M059J (cell line): Measurements from ENCODE around the gene RPS25. TPM values are rescaled to one million over a fixed set of nuclear protein-coding genes. Genes with fewer than 3 reads are reported as not detected.
"Not testable (repeated sequence)": the region's sequence is repeated elsewhere in the genome, so short reads cannot be mapped to it uniquely, and the experiment has no call there.

Source experiments
- DNase-seq: peaks from one replicate; pipeline ENCODE4 v3.0.0-alpha.2; 2012; ENCODE audit warnings: low read depth
- total RNA-seq: library from RNA; depleted of rRNA; stranded (reverse); fragments of >200 nt; shearing (Covaris generic); gene quantifications from 2 replicates; pipeline ENCODE4 v1.2.3, GENCODE V29; 2014; rRNA removed

Gene RPS25
- 1,736 and 1,882 TPM in 2 replicates for total RNA-seq

DNA sequence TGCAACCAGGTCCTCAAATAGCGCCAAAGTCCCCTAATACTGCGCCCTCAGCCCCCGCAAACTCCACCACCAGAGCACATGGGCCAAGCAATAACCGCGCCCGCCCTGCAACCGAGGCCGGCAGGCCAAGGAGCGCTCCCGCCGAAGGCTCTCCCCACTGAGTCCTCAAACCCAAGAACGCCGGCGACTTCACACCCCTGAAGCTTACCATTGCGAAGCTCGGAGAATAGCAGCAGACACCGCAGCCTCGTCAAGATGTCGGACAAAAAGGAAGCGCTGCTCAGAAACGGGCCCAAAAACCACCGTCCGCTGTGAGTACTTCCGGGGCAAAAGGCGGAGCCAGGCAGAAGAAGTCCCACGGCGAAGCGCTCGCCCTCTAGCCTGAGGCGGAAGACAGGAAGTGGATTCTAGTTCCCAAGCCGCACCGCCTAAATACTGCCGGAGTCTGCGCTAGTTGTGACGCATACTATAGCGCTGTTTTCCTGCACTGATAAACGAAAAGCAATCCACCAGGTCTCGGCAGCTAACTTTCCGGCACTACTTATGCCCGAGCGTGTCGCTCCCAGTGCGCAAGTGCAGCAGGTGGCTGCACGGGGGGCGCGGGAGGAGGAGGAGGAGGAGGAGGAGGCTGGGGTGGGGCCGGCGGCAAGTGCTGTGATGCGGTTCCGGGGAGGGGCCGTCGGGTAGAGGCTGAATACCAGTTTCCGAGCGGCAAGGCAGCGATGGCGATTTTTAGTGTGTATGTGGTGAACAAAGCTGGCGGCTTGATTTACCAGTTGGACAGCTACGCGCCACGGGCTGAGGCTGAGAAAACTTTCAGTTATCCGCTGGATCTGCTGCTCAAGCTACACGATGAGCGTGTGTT lies at the start of gene RPS25, which contains the start of gene TRAPPC4:
Gene RPS25 (minus strand): TSS at position 270 of the 865 bp plus-strand sequence. CDS start 59 bp downstream, at position 211.
Gene TRAPPC4 (plus strand): TSS at position 693 of the 865 bp plus-strand sequence. CDS start 30 bp downstream, at position 723.
- DNase-seq = peak; percentile 97

DNA sequence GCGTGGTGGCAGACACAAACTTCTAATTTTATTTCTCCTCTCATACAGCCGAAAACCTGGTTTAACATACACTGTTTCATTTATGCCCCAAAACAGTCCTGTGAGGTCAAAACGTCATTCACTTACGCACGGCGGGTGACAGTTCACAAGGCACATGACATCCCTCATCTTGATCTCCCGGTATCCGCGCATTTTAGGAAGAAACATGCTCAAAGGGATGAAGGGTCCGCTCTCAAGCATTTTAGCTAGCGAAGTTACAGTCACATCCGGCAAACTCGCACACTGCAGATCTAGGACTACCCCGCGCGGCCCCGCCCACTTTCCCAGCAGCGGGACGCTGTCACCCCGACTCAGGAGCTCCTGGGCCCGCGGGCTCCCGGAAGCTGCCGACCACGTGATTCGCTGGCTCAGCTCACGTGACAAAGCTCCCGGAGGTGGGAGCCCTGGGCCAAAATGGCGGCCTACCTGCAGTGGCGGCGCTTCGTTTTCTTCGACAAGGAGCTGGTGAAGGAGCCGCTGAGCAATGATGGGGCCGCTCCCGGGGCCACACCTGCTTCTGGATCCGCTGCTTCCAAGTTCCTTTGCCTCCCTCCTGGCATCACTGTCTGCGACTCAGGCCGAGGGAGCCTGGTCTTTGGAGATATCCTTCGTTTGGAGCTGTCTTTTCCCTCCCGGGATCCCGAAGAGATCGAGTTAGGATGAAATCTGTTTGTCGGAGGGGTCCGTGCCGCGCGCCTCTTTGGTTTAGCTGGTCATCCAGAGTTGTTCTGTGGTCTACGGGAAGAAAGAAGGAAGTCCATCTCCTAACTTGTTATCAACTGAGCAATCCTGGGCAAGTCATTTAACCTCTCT lies 49.5 kb upstream of the RPS25 start, which contains the start of gene VPS11:
Gene VPS11 (plus strand): TSS at position 448 of the 852 bp plus-strand sequence. CDS start 6 bp downstream, at position 454.
- peak; percentile 98 for DNase-seq

GRCh38 chr11:119065369-119065768 lies 47.2 kb upstream of the RPS25 start:
- DNase-seq = peak; percentile 50

DNA sequence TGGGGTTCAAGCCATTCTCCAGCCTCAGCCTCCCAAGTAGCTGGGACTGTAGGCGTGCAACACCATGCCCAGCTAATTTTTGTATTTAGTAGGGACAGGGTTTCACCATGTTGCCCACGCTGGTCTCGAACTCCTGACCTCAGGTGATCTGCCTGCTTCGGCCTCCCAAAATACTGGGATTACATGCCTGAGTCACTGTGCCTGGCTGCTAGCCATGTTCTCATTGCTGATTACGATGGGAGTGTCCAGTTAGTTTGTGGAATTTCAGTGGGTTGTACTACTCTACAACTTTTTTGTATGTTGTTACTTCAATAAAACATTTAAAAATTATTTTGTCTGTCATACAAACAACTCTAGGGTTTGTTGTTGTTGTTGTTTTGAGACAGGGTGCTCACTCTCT lies 44.6 kb upstream of the RPS25 start:
- DNase-seq = peak; percentile 73

DNA sequence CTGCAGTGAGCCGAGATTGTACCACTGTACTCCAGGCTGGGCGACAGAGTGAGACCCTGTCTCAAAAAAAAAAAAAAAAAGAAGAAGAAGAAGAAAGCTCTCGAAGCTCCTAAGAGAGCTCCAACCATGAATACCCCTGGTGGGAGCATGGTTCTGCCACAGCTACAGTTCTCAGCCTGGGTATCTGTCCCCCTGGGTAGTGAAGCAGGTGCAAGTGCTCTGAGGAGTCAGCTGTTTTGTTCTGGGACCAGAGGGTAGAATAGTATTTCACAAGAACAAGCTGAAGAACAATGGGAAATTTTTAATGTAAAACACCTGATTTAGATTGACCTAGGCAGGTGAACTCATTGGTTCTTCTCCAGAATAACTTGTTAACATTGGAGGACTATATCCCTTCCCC lies 43.1 kb upstream of the RPS25 start:
- no peak for DNase-seq

DNA sequence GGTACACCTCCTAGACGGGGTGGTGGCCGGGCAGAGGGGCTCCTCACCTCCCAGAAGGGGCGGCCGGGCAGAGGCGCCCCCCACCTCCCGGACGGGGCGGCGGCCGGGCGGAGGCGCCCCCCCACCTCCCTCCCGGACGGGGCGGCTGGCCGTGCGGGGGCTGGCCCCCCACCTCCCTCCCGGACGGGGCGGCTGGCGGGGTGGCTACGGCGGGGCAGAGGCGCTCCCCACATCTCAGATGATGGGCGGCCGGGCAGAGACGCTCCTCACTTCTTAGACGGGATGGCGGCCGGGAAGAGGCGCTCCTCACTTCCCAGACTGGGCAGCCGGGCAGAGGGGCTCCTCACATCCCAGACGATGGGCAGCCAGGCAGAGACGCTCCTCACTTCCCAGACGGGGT lies 41.0 kb upstream of the RPS25 start:
- not testable (repeated sequence) for DNase-seq

DNA sequence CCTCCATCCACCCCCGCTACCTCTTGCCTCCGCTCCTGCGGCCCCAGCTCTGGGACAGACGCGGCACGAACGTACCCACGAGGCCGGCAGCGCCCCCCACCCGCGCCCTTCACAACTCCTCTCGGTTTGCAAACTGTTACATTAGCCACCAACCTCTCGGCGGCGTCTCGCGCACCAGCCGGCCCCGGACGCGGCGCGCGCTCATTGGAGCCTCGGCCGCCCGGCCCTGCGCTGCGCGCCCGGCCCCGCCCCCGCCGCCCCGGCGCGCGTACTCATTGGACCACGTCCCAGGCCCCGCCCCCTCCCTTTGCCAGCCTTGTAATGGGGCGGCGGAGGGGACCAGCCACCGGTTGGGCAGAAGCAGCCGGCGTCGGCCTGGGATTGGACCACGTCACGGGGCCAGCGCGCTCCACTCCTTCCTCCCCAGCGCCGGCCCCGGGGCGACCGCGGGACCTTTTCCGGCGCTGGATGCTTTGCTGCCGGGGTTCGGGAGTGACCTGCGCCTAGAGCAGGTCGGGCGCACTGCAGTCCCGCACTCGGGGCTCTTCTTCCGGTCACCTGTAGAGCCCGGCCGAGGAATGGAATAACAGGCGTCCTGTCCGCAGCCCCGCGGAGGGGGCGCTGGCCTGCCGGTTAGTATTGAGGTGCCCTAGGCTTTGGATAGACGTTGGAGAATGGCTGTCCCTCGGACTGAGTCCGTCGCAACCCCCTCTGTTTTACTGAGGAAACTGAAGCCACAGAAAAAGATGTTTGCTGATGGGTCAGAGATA lies 39.0 kb upstream of the RPS25 start, which contains the start of gene HYOU1:
Gene HYOU1 (minus strand): TSS at position 206 of the 770 bp plus-strand sequence. CDS start 1,045 bp downstream, outside the sequence.
- peak; percentile 95 for DNase-seq

GRCh38 chr11:119056421-119056999 lies 38.4 kb upstream of the RPS25 start:
- peak; percentile 16 for DNase-seq

- peak; percentile 38 for DNase-seq
Measured at GRCh38 chr11:119055901-119056300, 37.8 kb upstream of the RPS25 start.

- DNase-seq = no peak
Measured at GRCh38 chr11:119054418-119054817, 36.3 kb upstream of the RPS25 start.

DNA sequence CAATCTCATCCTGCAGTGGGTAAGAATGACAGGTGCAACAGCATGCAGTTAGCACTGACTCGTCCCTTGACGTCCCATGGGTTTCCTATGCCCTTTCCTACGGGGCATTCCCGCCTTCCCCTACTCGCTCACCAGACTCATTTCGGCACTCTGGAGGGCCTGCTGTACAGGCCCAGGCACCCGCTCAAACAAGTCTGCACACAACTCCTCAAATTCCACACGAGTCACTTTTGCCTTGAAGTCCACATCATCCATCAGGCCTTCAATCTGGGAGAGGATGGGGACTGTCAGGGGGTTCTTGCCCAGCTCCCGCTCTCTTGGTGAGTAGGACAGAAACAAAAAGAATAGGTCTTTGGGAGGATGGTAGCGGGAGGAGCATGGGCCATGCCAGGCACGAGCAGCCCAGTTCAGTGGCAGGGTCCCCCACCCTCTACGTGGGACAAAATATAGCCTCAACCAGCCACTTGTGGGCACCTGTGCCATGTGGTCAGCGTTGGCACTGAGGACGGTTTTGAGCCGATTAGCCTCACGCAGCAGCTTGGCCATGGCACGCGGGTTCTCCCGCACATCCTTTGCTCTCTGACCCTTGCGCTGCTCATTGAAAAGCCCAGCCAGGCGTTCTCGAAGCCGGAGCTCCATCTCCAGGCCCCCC lies 34.1 kb upstream of the RPS25 start:
- no peak for DNase-seq

DNA sequence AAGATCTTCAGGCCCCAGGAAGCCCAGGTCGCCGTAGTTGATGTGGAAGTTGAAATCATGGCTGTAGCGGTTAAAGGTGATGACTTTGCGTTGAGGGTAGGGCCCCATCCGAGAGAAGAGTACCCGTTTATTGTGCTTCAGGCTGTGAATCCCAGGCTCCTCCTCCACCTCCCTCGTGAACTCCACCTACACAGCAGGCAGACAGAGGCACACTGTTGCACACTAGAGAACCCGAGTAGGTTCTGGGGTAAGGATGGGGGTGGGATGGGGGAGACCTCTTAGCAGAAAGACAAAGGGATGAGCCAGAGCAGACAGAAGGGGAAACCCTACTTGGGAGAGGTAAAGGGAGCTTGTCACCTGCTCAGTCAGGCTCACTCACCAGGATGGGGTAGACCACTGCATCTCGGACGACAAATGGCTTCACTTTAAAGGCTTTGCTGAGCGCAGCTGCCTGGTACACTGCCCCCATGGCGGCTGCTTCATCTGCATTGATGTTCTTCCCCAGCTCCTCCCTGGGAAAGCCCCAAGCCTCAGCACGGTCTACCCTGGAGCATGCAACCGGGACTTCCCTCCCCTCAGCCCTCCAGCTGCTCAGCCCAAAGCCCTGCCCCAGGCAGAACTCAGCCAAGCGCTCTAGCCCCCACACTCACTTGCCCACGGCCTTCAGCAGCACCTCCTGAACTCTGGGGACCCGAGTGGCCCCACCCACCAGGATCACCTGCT lies 33.5 kb upstream of the RPS25 start:
- DNase-seq = no peak

GRCh38 chr11:119049081-119049480 lies 30.9 kb upstream of the RPS25 start:
- DNase-seq = no peak

DNA sequence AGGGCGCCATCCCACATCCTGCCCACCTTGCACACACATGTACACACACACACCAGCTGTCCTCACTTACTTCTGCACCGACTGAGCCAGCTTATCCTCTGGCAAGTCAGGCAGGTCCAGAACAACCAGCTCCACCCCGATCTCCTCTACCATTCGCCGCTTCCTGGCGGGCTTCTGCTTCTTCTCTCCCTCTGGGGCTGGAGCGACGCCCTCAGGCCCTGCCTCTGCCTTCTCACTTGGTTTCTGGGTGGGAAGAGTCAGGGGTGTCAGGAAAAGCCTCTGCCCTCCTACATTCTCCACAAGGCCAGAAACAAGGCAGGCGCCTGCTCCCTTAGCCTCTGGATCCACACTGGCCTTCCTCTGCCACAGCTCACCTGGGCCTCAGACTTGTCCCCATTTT lies 30.5 kb upstream of the RPS25 start:
- DNase-seq = no peak

DNA sequence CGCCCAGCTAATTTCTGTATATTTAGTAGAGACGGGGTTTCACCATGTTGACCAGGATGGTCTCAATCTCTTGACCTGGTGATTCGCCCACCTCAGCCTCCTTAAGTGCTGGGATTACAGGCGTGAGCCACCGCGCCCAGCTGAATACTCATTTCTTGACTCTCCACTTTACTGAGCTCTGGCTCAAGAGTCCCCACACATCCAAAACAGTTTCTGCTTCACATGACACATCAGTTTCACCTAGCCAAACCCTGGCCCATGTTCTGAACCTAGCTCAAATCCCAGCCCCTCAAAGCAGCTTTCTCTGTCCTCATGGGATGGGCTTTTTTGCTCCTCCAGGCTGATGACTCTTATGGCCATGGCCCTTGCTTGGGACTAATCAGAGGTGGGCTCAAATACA lies 29.1 kb upstream of the RPS25 start:
- no peak for DNase-seq

DNA sequence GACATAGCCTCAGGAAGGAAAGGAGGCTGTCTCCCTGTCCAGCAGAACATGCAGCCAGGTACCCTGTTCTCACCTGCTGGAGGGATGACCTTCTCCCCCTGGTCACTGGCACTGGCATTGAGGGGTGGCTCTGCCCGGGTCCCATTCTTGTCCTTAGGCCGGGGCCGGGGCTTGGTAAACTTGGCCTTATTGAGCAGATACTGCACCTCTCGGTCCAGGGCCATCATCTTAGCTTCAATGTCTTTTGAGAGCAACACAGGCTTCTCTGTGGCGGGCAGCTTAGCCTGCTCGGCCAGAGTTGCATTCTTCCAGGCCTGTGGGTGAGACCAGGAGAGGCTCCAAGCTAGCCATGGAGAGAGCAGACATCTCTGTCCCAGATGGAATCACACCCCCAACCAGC lies 28.3 kb upstream of the RPS25 start:
- DNase-seq = no peak

DNA sequence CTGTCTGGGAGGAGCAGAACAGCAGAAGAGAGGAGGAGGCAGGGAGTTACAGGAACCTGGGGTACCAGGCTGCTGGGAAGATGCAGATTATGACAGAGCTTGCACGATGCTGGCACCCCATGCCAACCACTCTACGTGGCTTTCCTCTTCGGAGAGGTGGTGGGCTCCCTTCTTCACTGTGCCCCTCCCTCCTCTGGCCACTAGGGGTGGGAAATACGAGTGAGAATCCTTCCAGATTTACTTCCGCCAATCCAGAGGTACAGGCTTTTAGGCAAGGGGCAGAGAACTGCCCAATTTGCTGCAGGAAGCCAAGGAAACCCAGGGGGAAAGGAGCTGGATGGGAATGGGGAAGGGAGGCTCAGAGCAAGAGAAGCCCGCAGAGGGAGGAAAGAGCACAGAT lies 26.6 kb upstream of the RPS25 start:
- DNase-seq = no peak

DNA sequence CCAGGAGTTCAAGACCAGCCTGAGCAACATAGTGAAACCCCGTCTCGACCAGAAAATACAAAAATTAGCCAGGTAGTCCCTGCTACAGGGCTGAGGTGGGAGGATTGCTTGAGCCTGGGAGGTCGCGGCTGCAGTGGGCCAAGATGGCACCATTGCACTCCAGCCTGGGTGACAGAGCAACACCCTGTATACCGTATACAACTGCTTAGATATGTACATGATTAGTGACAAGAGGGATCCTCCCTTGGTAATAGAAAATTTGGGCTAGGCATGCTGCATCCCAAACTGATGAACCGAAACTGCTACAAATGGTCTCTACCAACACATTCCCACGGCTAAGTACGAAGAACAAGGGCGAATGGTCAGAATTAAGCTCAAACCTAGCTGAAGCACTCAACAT lies 24.8 kb upstream of the RPS25 start:
- DNase-seq = no peak

- DNase-seq = peak; percentile 44
Measured at GRCh38 chr11:119041821-119042514, 23.8 kb upstream of the RPS25 start.
